Calu3 (cell line): ENCODE results near the gene FCMR. TPM values are rescaled to one million over a fixed set of nuclear protein-coding genes. Genes with fewer than 3 reads are reported as not detected.
"Not testable (repeated sequence)": the region's sequence is repeated elsewhere in the genome, so short reads cannot be mapped to it uniquely, and the experiment has no call there.

Source experiments
- BruUV-seq: library from RNA; stranded (reverse); fragments of 400-500 nt; replicated peaks from 2 replicates; lab custom pipeline; 2021; lab: Mats Ljungman, UMichigan
- CTCF ChIA-PET: fragments of 300-600 bp; sonication (Branson Sonifier 250); formaldehyde crosslinking; loops from one replicate; lab custom pipeline; 2022; ENCODE audit warnings: antibody characterized with exemption; lab: Charles Lee
- DNase-seq: peaks from one replicate; pipeline ENCODE4 v3.0.0; 2022
- H3K27ac Mint-ChIP-seq: one replicate; pipeline ENCODE4 v1.8.0; 2022; ENCODE audit warnings: mixed read lengths; ENCODE audit not compliant: unreplicated experiment
- H3K27me3 Mint-ChIP-seq: one replicate; pipeline ENCODE4 v1.8.0; 2022; ENCODE audit warnings: mixed read lengths; ENCODE audit not compliant: unreplicated experiment
- H3K36me3 Mint-ChIP-seq: one replicate; pipeline ENCODE4 v1.8.0; 2022; ENCODE audit warnings: mild to moderate bottlenecking, moderate library complexity, mixed read lengths; ENCODE audit not compliant: insufficient read depth, unreplicated experiment
- H3K4me1 Mint-ChIP-seq: one replicate; pipeline ENCODE4 v1.8.0; 2022; ENCODE audit warnings: mild to moderate bottlenecking, low read depth, mixed read lengths; ENCODE audit not compliant: unreplicated experiment
- H3K4me3 Mint-ChIP-seq: one replicate; pipeline ENCODE4 v1.8.0; 2022; ENCODE audit warnings: mild to moderate bottlenecking, low read depth, moderate library complexity, mixed read lengths; ENCODE audit not compliant: unreplicated experiment
- H3K9me3 Mint-ChIP-seq: one replicate; pipeline ENCODE4 v1.8.0; 2022; ENCODE audit warnings: low read depth, mixed read lengths; ENCODE audit not compliant: unreplicated experiment
- intact Hi-C: fragments of 100-400 bp; cut with micrococcal nuclease; formaldehyde crosslinking; loops from one replicate; pipeline ENCODE4 v1.10.0; 2022; ENCODE audit not compliant: unreplicated experiment
- total RNA-seq: library from RNA; stranded (reverse); gene quantifications from 2 replicates; pipeline ENCODE4 v1.2.3, GENCODE V29; 2022
- TF ChIP-seq, protein P1 (sequence below): fragments of 200-600 bp; IDR thresholded peaks from one replicate; pipeline ENCODE4 v1.8.0; 2022; ENCODE audit warnings: antibody characterized with exemption; ENCODE audit not compliant: unreplicated experiment

The FCMR gene
- total RNA-seq, 1 experiment from 2014 or later, result 1.1 TPM

DNA sequence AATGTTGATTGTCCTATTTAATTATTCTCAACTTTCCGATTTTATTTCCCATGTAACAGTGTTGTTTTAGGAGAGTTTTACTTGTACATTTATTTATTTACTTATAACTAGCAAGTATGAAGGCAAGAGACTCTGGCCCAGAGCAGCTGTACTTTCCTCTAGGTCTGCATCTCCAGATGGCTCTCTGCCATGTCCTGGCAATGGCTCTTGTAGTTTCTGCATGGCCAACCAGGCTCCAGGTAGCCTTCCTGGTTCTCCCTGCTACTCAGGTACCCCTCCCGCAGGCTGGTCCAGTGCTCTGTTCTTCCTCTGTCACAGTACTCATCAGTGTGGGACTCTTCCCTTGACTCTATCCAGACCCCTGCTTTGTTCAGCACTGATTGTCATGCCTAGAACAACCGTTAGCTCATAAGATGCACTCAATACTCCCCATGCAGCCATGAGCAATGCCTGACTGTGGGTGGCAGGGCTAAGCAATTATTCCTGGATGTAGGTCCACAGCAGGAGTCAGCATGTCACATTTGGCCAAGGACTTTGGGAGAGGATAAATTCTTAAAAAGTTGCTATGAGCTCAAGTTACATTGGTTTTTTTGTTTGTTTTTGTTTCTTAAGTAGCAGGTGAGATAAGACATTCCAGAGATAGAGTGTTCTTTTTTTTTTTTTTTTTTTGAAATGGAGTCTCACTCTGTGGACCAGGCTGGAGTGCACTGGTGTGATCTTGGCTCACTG is 67.2 kb downstream of the FCMR start:
- no peaks in the 10 kb centered on the region for H3K36me3 Mint-ChIP-seq
- no peak for DNase-seq
- intact Hi-C loops, result no loop called here
- CTCF ChIA-PET, result interaction anchor here (0.6 to 1.4 kb wide), 3 partner anchors 11 to 66 kb away, joined by 3 read pairs; partner anchors contain the start of gene IL20
- TF ChIP-seq, protein P1, sequence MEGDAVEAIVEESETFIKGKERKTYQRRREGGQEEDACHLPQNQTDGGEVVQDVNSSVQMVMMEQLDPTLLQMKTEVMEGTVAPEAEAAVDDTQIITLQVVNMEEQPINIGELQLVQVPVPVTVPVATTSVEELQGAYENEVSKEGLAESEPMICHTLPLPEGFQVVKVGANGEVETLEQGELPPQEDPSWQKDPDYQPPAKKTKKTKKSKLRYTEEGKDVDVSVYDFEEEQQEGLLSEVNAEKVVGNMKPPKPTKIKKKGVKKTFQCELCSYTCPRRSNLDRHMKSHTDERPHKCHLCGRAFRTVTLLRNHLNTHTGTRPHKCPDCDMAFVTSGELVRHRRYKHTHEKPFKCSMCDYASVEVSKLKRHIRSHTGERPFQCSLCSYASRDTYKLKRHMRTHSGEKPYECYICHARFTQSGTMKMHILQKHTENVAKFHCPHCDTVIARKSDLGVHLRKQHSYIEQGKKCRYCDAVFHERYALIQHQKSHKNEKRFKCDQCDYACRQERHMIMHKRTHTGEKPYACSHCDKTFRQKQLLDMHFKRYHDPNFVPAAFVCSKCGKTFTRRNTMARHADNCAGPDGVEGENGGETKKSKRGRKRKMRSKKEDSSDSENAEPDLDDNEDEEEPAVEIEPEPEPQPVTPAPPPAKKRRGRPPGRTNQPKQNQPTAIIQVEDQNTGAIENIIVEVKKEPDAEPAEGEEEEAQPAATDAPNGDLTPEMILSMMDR, result no peak
- BruUV-seq, result no TSS peak
- peaks cover 5% of the 10 kb centered on the region for H3K4me1 Mint-ChIP-seq
- peaks cover 68% of the 10 kb centered on the region for H3K27me3 Mint-ChIP-seq
- no peak overlapping the region for H3K27ac Mint-ChIP-seq
- no peaks in the 10 kb centered on the region for H3K9me3 Mint-ChIP-seq
- H3K4me3 Mint-ChIP-seq, result no peak overlapping the region

DNA sequence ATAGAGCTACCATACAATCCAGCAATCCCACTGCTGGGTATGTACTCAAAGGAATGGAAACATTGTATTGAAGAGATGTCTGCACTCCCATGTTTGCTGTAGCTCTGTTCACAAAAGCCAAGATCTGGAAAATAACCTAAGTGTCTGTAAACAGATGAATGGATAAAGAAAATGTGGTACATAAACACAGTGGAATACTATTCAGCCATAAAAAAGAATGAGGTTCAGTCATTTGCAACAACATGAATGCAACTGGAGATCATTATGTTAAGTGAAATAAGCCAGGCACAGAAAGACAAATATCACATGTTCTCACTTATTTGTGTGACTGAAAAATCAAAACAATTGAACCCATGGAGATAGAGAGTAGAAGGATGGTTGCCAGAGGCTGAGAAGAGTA is 68.0 kb downstream of the FCMR start:
- DNase-seq, H3K27ac Mint-ChIP-seq, intact Hi-C loops, CTCF ChIA-PET, H3K4me3 Mint-ChIP-seq, H3K36me3 Mint-ChIP-seq, BruUV-seq, H3K9me3 Mint-ChIP-seq, H3K4me1 Mint-ChIP-seq: not testable (repeated sequence)
- peaks cover 76% of the 10 kb centered on the region for H3K27me3 Mint-ChIP-seq

Other genes with a start within 250 kb of the FCMR start
- 93.7 and 96.2 TPM in 2 replicates for gene MAPKAPK2, start 237.0 kb downstream of the FCMR start, total RNA-seq
- gene IL19, start 151.2 kb downstream of the FCMR start, total RNA-seq, result not detected in 2 replicates
- gene IL10, start 149.4 kb downstream of the FCMR start, total RNA-seq, result not detected in 2 replicates
- not detected in 2 replicates for gene IL20, start 56.3 kb downstream of the FCMR start, total RNA-seq
- gene IL24, start 24.5 kb downstream of the FCMR start, total RNA-seq, result not detected in 2 replicates
- 250 and 367 TPM in 2 replicates for gene PIGR, start 24.5 kb upstream of the FCMR start, total RNA-seq
- not detected in 2 replicates for gene FCAMR, start 48.5 kb upstream of the FCMR start, total RNA-seq
- gene C1orf116, start 110.8 kb upstream of the FCMR start, total RNA-seq, result 106 and 124 TPM in 2 replicates
- 17.7 and 22.4 TPM in 2 replicates for gene YOD1, start 129.3 kb upstream of the FCMR start, total RNA-seq
- gene PFKFB2, start 131.3 kb upstream of the FCMR start, total RNA-seq, result 52.0 and 54.4 TPM in 2 replicates
- 7.5 and 10.2 TPM in 2 replicates for gene C4BPB, start 166.9 kb upstream of the FCMR start, total RNA-seq
- gene C4BPA, start 182.3 kb upstream of the FCMR start, total RNA-seq, result 1.0 and 1.3 TPM in 2 replicates